HL-60/S4 (cell line): ENCODE results near the gene MAN2B2.
"Not testable (repeated sequence)": the region's sequence is repeated elsewhere in the genome, so short reads cannot be mapped to it uniquely, and the experiment has no call there.

ENCODE experiments used
- in situ Hi-C: fragments of 300-500 bp; cut with MboI; formaldehyde crosslinking; loops from 2 replicates; pipeline ENCODE4 v1.14.3; 2022; ENCODE audit warnings: low sequenced_read_pairs

MAN2B2 gene

DNA sequence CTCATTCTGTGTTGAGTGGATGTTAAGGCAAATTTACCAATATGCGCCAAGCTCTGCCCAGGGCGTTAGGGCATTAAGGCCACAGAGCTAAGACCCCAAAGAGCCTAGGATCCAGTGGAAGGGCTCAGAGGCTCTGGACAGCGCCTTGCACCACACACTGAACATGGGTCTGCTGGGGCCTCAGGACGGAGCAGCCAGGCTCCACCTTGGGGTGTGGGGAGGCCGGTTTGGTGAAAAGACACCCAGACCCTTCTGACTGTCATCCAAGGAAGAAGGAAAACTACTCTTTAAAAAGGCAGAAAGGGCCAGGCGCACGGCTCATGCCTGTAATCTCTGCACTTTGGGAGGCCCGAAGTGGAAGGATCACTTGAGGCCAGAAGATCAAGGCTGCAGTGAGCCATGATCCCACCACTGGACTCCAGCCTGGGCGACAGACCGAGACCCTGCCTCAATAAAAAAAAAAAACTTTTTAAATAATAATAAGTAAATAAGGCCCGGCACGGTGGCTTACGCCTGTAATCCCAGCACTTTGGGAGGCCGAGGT is 64.2 kb downstream of the MAN2B2 start:
- in situ Hi-C loops, result no loop called here

GRCh38 chr4:6640292-6641163 is 65.5 kb downstream of the MAN2B2 start, which contains the start of gene MRFAP1:
MRFAP1 (plus strand) TSS chr4:6640685; CDS start chr4:6640863, 178 bp downstream.
- in situ Hi-C loops, result no loop called here

DNA sequence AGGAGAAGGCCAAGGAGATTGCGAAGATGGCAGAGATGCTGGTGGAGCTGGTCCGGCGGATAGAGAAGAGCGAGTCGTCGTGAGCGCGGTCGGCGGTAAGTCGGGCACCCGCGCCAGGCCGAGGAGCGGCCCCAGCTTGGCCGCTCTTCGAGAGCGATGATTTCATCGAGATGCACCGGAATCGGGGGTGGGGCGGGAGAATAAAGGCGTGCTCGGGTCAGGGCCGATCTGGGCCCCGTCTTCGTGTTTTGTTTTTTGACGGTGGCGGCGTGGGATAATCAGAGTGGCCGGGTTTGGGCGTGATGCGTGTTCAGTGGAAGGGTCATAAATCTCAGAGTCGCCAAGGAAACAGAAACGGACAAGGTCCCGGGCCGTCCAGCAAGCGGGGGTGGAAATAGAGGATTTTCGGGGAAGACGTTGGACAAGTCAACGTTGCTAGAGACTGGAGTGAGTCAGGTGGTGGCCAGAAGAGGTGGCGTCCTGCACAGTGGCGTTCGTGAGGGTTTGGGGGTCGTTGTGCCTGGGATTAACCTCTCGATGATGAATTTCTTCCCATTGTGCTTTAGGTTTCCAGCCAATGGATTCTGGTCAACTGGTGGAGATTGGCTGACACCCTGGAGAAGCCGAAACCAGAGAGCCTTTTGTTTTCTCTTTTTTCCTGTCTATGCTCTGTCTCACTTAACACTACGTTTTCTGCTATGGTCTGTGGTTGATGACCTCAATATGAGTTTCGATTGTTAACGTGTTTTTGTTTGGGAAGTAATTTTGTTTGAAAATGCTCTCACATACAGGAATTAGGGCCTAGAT is 66.4 kb downstream of the MAN2B2 start:
- in situ Hi-C loops, result no loop called here

DNA sequence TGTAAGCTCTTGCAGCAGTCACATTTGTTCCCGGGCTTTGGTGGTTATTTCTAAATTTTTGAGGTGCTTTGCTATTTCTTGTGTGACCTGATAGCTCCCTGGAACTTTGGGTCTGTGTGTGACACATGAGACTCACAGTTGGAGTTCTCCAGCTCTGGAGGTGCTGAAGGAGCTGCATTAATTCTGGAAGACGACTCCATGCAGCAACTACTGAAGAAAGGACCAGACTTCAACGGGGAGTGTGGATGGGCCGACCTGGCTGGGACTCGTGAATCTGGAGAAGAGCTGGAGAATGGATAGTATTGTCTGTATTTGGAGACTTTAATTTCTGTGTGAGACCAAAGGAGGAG is 67.0 kb downstream of the MAN2B2 start:
- in situ Hi-C loops, result no loop called here

DNA sequence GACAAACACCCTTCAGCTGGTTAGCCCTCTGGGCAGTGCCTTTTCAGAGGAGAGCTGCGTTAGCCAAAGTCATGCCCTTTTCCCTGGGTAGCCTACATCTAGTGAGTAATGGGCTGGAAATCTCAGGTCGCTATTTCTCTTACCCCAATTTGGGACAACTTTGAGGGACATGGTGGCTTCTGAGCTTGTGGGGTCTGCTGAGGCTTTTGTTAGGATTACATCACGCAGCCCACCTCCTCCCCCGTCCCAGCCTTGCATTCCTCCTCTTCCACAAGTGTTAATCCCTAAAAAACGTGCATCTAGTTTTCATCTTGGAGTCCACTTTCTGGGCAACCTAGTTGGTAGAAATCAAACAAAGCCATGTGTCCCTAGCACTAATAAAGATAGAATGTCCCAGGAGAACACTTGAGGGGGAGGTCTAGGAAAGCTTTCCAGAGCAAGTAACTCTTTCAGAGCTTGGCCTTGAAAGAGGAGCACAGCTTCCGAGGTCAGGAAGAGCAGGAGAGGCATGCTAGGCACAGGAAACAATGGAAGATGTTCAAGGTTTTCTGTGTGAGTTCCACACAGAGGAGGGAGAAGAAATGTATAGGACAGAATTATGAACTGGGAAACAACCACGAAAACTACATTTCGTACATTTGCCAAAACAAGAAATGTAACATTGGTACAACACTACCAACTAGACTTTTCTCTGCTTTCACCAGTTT is 68.3 kb downstream of the MAN2B2 start:
- in situ Hi-C loops, result no loop called here

DNA sequence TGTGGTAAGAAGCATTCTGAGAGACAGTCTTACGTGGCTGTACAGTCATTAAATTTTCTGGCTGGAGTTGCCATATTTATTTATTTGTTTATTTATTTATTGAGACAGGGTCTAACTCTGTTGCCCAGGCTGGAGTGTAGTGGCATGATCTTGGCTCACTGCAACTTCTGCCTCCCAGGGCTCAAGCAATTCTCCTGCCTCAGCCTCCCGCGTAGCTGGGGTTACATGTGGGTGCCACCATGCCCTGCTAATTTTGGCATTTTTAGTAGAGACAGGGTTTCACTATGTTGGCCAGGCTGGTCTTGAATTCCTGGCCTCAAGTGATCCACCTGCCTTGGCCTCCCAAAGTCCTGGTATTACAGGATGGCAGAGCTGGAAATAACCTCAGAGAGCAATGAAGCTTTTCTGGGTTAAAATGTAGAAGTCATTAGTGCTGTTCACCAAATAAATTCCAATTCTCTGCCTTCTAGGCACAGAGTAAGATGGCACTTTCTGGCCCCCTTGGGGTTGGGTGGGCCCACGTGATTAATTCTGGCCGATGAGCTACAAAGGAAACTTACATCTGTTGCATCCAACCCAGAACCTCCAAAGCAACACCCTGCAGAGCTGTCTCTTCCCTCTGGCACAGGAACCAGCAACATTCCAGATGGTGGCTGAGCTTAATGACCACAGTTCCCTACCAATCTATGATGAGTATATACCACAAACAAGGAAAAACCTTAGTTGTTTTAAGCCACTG is 70.0 kb downstream of the MAN2B2 start:
- in situ Hi-C loops, result no loop called here

- in situ Hi-C loops, result no loop called here
Observed at GRCh38 chr4:6647169-6647568, 72.2 kb downstream of the MAN2B2 start.

DNA sequence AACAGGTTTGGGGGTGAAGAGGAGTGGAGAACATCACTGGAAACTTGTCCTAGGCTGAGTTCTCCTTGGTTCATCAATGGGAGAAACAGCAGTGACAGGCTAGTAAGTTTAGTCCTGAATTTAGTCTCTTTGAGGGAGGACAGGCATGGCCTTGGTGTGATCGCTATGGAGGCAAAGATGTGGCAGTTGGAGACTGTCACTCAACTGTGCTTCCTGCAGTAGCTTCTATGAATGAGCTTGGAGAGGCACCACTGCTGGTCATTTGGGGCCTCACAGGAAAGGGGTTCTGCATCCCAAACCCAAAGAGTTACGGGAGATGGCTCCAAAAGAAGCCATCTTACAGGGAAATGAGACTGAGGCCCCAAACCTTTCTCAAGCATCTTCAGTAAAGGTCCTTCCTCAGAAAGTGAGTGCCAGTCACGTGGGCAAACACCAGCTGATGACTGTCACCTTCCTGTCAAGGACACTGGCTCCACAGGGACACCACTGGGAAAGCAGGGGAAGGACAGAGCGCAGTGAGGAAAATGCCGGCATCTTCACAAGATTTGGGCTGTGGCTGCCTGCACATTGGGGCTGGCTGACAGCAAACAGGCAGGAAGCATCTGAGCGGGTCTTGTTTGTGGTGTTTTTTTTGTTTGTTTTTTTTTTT is 72.7 kb downstream of the MAN2B2 start:
- in situ Hi-C loops, result no loop called here

- in situ Hi-C loops, result no loop called here
Observed at GRCh38 chr4:6649216-6649615, 74.2 kb downstream of the MAN2B2 start.

- in situ Hi-C loops, result not testable (repeated sequence)
Observed at GRCh38 chr4:6654211-6654610, 79.2 kb downstream of the MAN2B2 start.

DNA sequence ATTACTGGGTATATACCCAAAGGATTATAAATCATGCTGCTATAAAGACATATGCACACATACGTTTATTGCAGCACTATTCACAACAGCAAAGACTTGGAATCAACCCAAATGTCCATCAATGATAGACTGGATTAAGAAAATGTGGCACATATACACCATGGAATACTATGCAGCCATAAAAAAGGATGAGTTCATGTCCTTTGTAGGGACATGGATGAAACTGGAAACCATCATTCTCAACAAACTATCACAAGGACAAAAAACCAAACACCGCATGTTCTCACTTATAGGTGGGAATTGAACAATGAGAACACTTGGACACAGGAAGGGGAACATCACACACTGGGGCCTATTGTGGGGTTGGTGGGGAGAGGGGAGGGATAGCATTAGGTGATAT is 80.3 kb downstream of the MAN2B2 start:
- in situ Hi-C loops, result not testable (repeated sequence)

GRCh38 chr4:6655924-6656323 is 80.9 kb downstream of the MAN2B2 start:
- in situ Hi-C loops, result no loop called here

GRCh38 chr4:6657242-6658208 is 82.5 kb downstream of the MAN2B2 start:
- in situ Hi-C loops, result no loop called here

DNA sequence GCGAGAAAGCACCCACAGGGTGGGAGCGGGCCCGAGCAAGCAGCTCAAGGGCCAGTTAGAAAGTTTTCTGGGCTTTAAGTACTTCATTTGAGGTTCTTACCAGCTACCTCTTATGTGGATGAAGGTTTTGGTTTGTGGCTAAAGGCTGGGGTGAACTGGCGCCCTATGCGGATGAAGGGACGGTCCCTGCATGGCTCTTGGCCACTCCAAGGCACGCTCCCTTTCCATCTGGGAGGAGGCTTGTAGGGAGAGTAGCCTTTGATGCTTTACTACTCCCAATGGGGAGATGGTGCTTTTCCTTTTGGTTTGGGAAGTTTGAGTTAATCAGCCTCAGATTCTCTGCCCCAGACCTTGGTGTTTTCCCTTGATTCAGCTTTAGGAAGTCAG is 83.2 kb downstream of the MAN2B2 start:
- in situ Hi-C loops, result no loop called here

DNA sequence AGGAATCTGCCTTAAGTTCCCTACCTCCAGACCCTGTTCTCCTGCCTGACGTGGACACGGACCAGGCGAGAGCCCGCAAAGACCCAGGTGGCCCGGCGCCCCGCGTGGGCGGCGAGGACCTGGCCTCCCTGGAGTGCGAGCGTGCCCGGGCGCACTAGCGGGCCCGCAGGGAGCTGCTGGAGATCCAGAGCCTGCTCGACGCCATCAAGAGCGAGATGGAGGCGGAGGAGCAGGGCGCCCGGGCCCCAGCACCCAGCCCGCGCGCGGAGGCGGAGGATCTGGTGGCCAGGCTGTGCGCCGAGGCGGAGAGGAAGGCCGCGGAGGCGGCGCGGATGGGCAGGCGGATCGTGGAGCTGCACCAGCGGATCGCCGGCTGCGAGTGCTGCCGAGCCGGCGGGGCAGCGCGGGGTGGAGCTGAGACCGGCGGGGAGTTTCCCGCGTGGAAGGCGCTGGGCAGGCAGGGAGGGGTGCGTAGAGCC is 83.6 kb downstream of the MAN2B2 start:
- in situ Hi-C loops, result no loop called here

GRCh38 chr4:6659897-6660296 is 84.9 kb downstream of the MAN2B2 start:
- in situ Hi-C loops, result no loop called here

GRCh38 chr4:6660430-6660829 is 85.4 kb downstream of the MAN2B2 start:
- in situ Hi-C loops, result no loop called here

DNA sequence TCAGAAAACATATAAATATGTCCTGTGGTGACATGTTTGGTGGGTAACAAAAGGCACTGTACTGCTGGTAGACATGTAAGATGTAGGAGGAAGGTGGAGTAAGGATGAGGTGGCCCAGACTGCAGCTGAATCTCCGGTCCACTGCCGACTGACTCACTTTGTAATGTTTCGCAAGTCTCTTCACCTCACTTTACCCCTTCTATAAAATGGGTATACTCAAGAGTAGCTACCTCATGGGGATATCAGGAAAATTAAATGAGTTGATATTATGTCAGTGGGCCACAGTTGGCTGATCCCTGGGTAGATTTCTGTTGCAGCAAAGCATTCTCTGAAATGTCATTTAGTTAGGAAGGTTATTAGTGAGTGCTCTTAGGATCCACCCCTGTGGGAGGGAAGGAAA is 87.6 kb downstream of the MAN2B2 start:
- in situ Hi-C loops, result no loop called here
